GM21529 (cell line): ENCODE measurements around the gene PDC.
"Not testable (repeated sequence)": the region's sequence is repeated elsewhere in the genome, so short reads cannot be mapped to it uniquely, and the experiment has no call there.

Experiments
- ATAC-seq: cut with Tn5 transposase; IDR thresholded peaks from one replicate; pipeline ENCODE4 v1.9.1; 2021; ENCODE audit not compliant: unreplicated experiment

Gene PDC

DNA sequence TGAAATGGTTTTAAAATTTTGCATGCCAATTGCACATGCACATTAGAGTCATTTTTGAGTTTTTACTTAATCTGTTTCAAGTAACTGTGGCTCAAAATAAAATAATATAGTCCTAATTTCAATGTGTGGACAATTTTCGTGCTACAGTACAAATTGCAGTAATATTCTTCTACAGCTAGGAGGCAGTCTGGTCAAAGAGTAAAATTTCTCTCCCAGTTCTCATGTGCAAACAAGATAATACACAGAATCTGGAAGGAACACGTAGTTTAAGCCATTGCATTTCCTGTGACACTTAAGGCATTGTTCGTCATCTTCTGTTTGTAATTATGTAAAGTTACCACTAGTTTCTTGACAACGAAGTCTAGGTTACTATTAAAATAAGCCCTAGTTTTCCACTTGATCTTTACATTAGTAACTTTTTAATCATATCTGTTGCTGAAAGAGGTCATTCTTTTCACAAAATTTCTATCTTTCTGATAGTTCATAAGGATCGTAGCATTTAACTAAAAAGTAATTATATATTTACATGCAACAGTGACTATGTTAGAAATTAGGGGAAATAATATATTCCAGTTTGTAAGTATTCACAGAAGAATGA is 56.4 kb downstream of the PDC start:
- ATAC-seq = peak; percentile 46

- no peak for ATAC-seq
Observed at GRCh38 chr1:186403632-186404031, 57.3 kb downstream of the PDC start.

DNA sequence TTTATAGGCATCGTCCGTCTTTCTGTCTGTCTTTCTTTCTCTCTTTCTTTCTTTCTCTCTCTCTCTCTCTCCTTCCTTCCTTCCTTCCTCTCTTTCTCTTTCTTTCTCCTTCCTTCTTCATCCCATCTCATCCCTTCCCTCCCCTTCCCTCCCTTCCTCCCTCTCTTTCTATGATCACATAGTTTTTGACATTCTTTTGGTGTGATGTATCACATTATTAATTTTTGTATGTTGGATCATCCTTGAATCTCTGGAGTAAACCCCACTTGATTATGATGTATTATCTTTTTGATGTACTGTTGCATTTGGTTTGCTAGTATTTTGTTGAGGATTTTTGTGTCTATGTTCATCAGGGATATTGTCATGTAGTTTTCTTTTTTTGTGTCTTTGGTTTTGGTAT is 59.5 kb downstream of the PDC start:
- not testable (repeated sequence) for ATAC-seq
